GM21786 (cell line): Measurements from ENCODE around the gene PPP1R12B.
"Not testable (repeated sequence)": the region's sequence is repeated elsewhere in the genome, so short reads cannot be mapped to it uniquely, and the experiment has no call there.

Experiments used
- ATAC-seq: cut with Tn5 transposase; IDR thresholded peaks from one replicate; pipeline ENCODE4 v1.9.1; 2021; ENCODE audit not compliant: unreplicated experiment

The PPP1R12B gene

DNA sequence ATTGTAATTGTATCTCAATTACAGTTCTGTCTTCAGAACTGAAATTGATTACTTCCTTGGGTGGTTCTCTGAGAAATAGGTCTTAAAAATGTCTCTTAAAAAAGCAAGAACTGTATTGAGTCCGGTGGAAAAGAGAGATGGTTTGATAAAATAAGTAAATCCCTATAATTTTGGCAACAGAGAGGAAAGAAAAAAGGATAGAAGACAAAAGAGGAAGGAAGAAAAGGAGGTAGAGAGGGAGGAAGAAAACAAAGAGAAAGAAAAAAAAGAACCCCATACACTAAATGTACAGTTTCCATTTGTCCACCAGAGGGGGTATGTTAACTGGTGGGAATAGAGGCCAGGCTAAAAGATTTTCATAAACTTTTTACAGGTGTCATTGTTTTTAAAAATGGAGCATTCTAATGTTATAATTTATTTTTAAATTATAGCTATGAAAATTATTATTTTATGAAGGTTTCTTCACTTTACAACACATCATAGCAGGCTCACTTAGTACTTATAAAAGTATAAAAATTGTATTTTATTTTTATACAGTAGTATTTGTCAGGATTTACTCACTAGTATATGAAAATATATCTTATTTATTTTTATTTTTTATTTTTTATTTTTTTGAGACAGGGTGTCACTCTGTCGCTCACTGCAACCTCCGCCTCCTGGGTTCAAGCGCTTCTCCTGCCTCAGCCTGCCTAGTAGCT is 4.7 kb upstream of the PPP1R12B start:
- no peak for ATAC-seq

DNA sequence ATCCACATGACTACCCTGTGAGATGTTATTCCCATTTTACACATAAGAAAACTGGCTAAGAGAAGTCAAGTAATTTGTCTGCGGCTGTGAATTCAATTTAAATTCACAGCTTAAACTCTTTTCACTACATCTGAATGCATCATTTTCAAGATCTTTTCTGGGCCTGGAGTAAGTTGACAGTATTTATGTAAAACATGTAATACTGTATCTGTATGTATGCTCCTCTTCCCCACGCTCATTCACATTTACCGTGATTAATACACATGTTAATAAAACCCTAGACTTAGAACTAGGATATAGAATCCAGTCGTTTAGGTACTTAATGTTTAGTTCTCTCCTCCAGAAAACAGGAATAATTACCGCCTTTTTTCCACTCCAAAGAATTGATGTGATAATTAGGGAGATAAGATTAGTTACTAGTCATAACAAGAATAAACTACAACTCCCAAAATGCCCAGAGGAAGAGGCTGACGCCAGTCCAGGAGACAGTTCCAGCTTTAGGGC is 442 bp upstream of the PPP1R12B start:
- ATAC-seq, result no peak

DNA sequence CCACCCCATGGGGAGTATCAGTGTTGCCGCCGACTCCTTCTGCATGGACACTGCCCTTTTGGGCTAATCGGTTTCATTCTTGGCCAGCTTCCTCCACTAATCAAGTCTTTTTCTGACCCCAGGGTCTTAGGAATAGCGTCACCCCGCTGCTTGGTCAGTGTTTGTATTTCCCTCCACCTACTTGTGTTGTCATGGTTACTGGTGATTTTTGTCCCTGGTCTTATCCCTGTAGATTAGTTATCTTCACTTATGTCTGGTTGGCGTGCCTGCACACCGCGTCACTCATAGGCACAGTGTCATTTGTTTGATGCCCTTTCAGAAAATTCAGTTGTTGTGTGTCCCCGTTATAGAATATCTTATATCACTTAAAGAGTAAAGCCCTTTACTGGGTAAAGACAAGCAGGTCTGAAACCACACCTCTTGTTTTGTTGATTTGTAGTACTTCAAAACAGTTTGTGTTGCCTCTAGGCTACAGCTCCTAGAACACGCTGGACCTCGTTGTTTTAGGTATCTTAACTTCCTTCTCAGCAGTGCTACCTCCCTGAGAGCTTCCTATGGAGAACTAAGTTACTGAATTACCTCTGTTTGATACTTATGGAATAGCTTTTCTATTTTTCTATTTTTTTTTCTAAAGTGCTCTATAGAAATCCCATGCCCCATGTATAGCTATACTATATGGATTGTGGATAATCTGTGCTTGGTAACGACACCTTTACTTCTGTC is 868 bp downstream of the PPP1R12B start:
- ATAC-seq, result no peak

DNA sequence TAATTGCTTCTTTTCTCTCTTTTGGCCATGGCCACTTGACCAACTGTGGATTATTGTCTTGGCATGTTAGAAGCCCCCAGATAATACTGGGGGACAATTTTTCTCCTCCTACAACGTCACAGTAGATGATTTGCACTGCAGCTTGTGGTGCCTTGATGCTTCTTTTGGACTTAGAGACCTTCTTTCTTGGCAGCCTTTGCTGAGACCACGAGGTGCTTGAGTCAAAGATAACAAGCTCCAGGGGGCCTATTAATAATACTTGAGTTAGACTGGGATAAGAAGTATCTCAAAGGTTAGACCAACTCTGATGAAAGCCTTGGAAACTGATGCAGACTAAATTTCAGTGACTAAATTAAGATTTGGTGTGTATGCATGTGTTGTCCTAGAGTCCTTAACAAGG is 3.2 kb downstream of the PPP1R12B start:
- no peak for ATAC-seq

DNA sequence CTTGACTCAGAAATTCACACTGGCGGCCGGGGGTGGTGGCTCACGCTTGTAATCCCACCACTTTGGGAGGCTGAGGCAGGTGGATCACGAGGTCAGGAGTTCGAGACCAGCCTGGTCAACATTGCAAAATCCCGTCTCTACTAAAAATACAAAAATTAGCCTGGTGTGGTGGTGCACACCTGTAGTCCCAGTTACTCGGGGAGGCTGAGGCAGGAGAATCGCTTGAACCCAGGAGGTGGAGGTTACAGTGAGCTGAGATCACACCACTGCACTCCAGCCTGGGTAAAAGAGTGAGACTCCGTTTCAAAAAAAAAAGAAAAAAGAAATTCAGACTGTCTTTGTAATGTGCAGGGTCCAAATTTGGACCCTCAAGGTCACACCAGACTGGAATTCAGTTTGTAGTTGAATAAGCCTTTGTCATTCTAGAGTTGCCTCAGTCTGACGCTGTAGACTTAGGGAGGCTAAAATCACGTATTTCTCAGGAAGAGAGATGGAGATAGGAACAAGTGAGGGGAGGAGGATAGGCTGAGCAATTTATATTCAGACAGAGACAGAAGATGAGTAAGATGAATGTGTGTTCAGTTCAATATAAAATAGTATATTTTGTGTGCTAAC is 4.2 kb downstream of the PPP1R12B start:
- not testable (repeated sequence) for ATAC-seq

DNA sequence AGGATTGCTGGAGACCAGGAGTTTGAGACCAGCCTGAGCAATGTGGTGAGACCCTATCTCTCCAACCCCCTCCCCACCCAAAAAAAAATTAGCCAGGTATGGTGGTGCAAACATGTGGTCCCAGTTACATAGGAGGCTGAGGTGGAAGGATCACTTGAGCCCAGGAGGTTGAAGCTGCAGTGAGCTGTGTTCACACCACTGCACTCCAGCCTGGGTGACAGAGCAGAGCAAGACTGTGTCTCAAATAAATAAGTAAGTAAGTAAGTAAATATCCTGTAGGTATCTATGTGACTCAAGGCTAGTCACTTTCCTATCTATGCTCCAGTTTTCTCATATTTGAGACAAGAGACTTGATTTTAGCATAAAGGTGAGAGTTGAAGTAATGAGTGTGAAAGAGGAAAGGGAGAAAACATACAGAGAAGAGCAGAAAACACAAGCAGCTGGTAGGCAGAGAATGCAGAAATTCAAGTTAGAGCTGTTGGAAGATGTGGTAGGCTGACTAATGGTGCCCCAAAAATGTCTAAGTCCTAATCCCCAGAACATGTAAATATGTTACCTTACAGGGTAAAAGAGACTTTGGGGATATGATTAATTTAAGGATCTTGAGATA is 7.5 kb downstream of the PPP1R12B start:
- no peak for ATAC-seq

DNA sequence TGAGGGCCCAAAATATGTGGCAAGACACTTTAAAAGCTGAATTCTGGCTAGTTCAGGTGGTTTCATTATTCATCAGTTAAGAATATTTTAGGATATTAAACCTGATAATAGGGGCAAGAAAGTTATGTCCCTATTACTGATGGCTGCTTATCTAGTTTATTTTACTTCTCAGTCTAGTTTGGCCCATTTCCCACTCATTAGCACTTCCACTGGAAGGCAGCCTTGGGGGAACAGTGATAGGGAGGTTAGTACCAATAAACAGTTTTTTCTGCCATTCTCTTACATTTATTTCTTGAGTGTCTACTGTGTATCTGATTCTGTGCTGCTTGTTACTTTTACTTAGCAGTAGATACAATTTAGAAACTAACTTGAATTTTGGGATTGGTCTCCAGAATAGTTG is 9.0 kb downstream of the PPP1R12B start:
- ATAC-seq, result no peak

DNA sequence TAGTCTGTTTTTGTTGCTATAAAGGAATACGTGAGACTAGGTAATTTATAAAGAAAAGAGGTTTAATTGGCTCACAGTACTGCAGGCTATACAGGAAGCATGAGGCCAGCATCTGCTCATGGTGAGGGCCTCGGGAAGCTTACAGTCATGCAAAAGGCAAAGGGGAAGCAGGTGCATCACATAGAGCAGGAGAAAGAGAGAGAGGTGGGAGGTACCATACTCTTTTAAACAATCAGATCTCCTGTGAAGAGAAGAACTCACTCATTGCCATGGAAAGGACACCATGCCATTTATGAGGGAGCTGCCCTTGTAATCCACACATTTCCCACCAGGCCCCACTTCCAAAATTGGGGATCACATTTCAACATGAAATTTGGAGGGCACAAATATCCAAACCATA is 12.7 kb downstream of the PPP1R12B start:
- no peak for ATAC-seq

DNA sequence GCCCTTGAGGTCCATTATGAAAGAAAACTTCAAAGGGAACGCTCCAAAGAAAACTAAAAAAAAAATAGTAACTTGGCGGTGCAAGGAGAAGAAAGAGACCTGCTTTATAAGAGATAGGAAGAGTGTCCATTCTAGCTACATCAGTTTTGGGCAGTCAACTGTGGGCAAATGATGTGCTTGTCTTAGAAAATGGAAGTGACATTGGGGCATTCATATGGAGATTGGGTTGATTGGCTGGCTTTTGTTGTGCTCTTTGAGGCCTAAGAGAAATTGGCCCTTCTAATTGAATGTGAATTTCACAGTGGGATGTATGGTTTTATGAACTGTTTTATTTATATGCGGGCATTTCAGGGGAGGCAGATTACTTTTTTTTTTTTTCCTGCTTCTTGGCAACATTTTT is 13.2 kb downstream of the PPP1R12B start:
- ATAC-seq, result no peak

DNA sequence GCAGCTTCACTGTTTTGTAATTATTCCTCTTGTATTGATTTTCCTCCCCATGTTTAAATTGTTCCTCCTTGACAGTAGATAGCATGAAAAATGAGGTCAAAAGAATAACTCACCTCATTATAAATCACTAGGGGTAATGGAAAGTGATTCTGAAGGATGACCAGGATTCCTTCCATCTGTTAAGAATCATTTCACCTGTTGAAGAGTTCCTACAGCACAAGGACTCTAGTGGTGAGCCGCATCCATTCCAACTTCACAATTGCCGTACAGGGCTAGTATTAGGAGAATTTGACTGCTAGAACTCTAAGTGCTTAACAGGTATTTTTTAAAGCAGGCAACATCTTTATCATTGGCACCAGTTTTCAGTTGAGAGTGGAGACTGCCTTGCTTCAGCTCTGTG is 13.7 kb downstream of the PPP1R12B start:
- ATAC-seq, result no peak

DNA sequence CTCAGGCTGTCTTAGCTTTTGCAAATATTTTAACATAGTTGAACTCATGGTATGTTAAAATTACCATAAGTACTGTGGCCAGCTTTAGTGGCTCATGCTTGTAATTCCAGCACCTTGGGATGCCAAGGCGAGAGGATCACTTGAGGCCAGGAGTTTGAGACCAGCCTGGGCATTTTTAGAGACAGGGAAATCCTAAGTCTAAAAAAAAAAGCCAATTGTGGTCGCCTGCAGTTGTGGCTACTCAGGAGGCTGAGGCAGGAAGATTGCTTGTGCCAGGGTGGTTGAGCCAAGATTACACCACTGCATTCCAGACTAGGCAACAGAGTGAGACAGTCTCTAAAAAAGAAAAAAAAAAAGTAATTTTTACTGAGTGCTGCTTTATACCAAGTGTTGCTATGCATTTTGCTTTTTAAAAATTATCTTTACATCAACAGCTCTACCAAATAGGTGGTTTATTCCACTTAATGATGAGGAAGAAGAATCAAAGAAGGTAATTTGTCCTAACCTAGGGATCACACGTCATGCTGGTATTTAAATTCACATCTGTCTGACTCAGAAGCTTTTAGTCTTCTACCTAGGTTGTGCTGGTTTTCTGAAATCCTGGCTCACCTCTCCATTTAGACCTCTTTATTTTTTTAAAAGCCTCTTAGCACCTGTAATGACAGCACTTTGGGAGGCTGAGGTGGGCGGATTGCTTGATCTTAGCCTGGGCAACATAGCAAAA is 16.8 kb downstream of the PPP1R12B start:
- no peak for ATAC-seq

DNA sequence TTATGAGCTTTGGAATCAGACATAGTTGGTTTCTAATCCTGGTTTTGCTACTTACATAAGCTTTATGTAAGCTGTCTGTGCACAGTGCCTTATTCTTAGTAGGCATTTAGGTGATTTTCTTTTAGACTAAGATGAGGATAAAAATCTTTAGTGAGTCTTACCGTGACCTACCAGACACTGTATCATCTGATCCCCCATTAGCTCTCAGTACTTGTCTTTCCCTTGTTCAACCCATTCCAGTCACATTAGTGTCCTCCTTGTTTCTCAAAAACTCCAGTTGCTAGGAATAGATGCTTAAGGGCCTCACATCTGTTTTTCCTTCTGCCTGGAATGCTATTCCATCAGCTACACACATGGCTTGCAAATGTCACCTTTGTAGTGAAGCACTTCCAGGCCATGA is 18.8 kb downstream of the PPP1R12B start:
- no peak for ATAC-seq

DNA sequence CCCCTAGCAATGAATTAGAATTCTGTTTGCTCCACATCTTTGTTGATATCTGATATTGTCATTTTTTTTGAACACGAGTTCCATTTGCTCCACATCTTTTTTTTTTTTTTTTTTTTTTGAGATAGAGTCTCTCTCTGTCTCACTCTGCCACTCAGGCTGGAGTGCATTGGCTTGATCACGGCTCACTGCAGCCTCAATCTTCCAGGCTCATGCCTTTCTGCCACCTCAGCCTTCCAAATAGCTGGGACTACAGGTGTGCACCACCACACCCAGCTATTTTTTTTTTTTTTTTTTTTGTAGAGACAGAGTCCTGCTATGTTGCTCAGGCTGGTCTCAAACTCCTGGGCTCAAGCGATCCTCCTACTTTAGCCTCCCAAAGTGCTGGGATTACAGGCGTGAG is 22.4 kb downstream of the PPP1R12B start:
- ATAC-seq, result not testable (repeated sequence)

DNA sequence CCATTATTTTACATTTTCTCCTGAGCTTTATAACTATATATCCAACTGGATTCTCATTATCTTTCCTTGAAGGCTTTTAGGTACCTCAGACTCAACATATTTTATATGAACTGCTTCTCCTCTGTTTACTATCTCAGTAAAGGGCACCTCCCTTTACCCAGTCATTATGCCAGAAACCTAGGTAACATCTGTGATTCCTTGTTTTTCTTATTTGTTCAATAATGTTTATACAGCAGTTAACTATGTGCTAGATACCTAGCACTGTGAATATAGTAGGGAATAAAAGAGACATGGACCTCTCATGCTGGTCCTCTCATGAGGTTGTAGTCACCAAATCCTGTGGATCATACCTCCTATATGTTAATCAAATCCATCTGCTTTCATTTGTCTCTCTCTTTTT is 25.6 kb downstream of the PPP1R12B start:
- ATAC-seq, result no peak

DNA sequence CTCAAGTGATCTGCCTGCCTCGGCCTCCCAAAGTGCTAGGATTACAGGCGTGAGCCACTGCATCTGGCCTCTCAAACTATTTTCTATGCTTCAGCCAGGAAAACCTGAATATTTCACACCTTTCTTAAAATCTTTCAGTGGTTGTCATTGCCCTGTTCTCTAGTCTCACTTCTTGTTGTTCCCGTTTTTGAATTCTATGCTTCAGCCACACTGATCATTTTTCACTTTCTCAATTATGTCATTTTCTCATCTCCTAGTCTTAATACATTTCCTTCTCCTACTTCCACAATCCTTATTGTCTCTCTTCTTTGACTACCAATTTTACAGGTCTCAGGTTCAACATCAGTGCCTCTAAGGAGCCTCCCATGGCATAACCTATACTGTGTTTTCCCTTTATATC is 26.7 kb downstream of the PPP1R12B start:
- ATAC-seq, result peak; percentile 58

DNA sequence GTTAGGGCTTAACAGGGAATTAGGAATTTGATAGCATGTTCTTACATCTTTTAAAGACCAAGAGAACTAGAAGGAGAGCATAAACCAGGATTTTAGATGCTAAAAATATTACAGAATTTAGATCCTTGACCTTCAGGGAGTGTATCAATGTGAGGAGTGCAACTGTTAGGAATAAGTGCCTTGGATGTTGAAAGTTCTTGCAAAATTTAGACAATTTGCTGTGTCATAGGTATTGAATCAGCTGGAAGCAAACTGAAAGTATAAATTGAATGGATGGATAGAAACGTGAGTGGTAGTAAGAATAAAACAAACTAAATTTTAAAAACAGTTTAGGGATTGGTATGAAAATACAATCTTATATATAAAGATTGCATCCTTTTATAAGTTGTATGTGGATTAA is 27.7 kb downstream of the PPP1R12B start:
- ATAC-seq, result no peak

DNA sequence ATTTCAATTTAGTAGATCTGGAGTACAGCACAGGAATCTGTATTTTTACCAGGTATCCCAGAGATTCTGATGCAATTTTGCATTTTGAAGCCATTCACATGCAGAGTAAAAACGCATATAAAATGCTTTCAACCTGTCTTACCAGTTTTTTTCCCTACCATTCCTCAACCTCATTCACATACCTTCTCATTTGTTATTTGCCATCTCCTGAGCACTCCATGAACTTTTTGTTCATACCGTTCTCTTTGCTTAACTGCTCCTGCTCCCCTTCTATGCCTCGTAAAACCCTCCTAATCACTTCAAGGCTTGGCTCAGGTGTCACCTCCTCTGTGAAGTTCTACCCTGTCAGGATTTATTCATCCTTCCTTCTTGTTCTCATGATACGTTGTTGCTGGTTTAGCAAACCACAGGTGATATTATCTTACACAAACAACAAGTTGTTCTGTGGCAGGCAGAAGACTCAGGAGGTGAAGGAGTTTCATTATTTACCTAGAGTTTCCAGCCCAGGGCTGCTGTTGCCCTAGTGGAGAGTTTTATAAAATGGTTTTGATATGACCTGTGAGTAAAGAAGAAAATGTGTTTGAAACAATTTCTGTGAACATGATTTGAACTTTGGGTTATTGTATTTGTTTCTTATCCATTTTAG is 31.5 kb downstream of the PPP1R12B start:
- not testable (repeated sequence) for ATAC-seq

DNA sequence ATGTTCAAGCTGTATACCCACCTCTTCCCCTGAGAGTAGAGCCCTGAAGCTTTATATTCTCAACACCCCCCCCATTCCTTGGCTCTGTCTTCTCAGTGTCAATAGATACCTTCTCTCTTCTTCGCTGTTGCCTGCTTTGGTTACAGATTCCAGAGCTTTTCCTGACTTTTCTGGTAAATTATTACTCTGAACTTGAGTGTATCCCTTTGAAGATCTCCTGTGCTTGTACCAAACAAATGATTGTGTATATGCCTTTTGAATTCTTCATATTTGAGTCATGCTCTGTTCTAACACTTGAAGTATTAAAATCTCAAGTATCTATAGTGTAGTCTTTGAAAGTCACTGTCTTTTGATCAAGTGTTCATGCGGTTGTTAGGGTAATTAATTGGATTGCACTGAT is 32.0 kb downstream of the PPP1R12B start:
- not testable (repeated sequence) for ATAC-seq

DNA sequence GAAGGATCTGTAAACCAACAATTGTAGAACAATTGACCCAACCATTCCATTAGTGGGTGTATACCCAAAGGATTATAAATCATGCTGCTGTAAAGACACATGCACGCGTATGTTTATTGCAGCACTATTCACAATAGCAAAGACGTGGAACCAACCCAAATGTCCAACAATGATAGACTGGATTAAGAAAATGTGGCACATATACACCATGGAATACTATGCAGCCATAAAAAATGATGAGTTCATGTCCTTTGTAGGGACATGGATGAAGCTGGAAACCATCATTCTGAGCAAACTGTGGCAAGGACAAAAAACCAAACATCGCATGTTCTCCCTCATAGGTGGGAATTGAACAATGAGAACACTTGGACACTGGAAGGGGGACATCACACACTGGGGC is 33.4 kb downstream of the PPP1R12B start:
- ATAC-seq, result not testable (repeated sequence)

DNA sequence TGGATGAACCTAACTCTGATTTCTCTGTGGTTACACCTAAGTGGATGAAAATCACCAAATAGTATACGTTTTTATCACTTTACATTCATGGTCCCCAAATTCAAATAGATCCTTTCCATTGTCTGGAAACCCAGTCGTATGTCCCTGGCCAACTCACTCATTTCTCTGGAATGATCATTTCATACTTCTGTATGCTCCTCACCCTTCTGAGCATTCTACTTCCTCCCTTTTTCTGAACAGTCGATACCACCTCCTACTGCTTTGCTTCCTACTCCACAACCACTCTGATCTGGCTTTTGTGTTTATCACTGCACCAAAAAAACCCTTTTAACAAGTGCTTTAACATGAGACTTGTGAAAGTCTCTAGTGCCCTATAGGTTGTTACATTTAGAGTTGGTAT is 47.3 kb downstream of the PPP1R12B start:
- not testable (repeated sequence) for ATAC-seq

DNA sequence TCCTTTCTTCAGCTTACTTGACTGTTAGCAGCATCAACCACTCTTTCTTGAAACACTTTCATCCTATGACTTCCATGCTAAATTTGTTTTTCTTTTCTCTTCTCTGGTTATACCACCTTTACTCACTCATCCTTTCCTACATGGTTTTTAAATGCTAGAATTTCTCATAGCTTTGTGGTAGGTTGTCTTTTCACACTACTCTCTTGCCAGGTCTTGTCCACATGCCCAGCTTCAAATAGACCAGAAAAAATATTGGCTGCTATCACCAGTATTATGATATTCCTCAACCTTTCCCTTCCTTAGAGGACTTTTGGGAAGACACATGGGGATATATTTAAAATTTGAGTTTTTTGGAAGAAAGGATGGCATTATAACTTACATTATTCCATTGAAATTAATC is 48.8 kb downstream of the PPP1R12B start:
- no peak for ATAC-seq
